DND-41 (cell line): ENCODE data around the gene MYO1H.

Experiments used
- EZH2 ChIP-seq: IDR thresholded peaks from 3 replicates; pipeline ENCODE4 v1.6.1; 2012; ENCODE audit warnings: borderline replicate concordance, low read depth, mild to moderate bottlenecking, moderate library complexity, low read length, inconsistent platforms; ENCODE audit not compliant: severe bottlenecking
- TF ChIP-seq, protein P1 (sequence below): IDR thresholded peaks from 2 replicates; pipeline ENCODE4 v1.5.1; 2012; ENCODE audit warnings: borderline replicate concordance, low read length, moderate library complexity, mild to moderate bottlenecking; ENCODE audit not compliant: poor library complexity, severe bottlenecking; ENCODE audit errors: extremely low read depth

DNA sequence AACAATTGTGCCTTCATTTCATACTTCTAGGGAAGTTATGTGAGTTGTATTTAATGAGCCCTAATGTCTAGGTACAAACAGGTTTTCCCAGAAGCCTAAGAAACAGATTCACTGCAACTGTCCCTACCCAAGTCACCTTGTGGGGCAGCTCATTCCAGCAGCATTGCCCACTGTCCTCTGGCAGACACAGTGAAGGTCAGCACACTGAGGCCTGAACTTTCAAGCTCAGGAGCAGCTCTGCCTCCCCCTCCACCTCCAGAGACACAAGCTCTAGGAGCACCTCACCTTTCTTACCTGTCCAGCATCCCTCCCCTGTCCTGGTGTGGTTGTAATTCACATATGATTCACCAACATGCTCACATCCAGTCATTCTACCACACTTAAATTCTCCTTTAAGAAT lies 145.4 kb downstream of the MYO1H start:
- TF ChIP-seq, protein P1, sequence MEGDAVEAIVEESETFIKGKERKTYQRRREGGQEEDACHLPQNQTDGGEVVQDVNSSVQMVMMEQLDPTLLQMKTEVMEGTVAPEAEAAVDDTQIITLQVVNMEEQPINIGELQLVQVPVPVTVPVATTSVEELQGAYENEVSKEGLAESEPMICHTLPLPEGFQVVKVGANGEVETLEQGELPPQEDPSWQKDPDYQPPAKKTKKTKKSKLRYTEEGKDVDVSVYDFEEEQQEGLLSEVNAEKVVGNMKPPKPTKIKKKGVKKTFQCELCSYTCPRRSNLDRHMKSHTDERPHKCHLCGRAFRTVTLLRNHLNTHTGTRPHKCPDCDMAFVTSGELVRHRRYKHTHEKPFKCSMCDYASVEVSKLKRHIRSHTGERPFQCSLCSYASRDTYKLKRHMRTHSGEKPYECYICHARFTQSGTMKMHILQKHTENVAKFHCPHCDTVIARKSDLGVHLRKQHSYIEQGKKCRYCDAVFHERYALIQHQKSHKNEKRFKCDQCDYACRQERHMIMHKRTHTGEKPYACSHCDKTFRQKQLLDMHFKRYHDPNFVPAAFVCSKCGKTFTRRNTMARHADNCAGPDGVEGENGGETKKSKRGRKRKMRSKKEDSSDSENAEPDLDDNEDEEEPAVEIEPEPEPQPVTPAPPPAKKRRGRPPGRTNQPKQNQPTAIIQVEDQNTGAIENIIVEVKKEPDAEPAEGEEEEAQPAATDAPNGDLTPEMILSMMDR = no peak
- TF ChIP-seq EZH2 = no peak
